Parathyroid adenoma (tissue), 2 donors: ENCODE results near the gene IL6.

Experiments used
- H2AFZ ChIP-seq: fragments of 300-600 bp; sonication (generic); one replicate; pipeline ENCODE4 v1.7.0; 2017; ENCODE audit warnings: antibody characterized with exemption, mild to moderate bottlenecking
- H3K27ac ChIP-seq: fragments of 300-600 bp; sonication (generic); one replicate; pipeline ENCODE4 v1.7.0; 2017
- H3K27me3 ChIP-seq: fragments of 300-600 bp; sonication (generic); one replicate; pipeline ENCODE4 v1.7.0; 2017; ENCODE audit warnings: low read length; ENCODE audit not compliant: control insufficient read depth, insufficient read depth
- H3K36me3 ChIP-seq: fragments of 300-600 bp; sonication (generic); one replicate; pipeline ENCODE4 v1.7.0; 2017; ENCODE audit warnings: low read length; ENCODE audit not compliant: control insufficient read depth, insufficient read depth
- H3K4me1 ChIP-seq: fragments of 300-600 bp; sonication (generic); one replicate; pipeline ENCODE4 v1.7.0; 2017; ENCODE audit warnings: control low read depth
- H3K4me2 ChIP-seq: fragments of 300-600 bp; sonication (generic); one replicate; pipeline ENCODE4 v1.7.0; 2017; ENCODE audit warnings: low read length
- H3K4me3 ChIP-seq: fragments of 300-600 bp; sonication (generic); one replicate; pipeline ENCODE4 v1.7.0; 2017; ENCODE audit warnings: low read depth, low read length
- H3K79me2 ChIP-seq: fragments of 300-600 bp; sonication (generic); one replicate; pipeline ENCODE4 v1.7.0; 2017; ENCODE audit warnings: control low read depth
- H3K9ac ChIP-seq: fragments of 300-600 bp; sonication (generic); one replicate; pipeline ENCODE4 v1.7.0; 2017; ENCODE audit warnings: mild to moderate bottlenecking
- H3K9me3 ChIP-seq: fragments of 300-600 bp; sonication (generic); one replicate; pipeline ENCODE4 v1.7.0; 2017; ENCODE audit warnings: low read length; ENCODE audit not compliant: control insufficient read depth
- TF ChIP-seq, protein P1 (sequence below): fragments of 300-600 bp; sonication (generic); IDR thresholded peaks from one replicate; pipeline ENCODE4 v1.7.0; 2017; ENCODE audit warnings: antibody characterized with exemption, mild to moderate bottlenecking
- donor health status: primary hyperparathyroidism.

The IL6 gene

DNA sequence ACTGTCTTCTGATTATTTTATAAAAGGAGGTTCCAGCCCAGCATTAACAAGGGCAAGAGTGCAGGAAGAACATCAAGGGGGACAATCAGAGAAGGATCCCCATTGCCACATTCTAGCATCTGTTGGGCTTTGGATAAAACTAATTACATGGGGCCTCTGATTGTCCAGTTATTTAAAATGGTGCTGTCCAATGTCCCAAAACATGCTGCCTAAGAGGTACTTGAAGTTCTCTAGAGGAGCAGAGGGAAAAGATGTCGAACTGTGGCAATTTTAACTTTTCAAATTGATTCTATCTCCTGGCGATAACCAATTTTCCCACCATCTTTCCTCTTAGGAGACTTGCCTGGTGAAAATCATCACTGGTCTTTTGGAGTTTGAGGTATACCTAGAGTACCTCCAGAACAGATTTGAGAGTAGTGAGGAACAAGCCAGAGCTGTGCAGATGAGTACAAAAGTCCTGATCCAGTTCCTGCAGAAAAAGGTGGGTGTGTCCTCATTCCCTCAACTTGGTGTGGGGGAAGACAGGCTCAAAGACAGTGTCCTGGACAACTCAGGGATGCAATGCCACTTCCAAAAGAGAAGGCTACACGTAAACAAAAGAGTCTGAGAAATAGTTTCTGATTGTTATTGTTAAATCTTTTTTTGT is 2.3 kb downstream of the IL6 start:
- TF ChIP-seq, protein P1, sequence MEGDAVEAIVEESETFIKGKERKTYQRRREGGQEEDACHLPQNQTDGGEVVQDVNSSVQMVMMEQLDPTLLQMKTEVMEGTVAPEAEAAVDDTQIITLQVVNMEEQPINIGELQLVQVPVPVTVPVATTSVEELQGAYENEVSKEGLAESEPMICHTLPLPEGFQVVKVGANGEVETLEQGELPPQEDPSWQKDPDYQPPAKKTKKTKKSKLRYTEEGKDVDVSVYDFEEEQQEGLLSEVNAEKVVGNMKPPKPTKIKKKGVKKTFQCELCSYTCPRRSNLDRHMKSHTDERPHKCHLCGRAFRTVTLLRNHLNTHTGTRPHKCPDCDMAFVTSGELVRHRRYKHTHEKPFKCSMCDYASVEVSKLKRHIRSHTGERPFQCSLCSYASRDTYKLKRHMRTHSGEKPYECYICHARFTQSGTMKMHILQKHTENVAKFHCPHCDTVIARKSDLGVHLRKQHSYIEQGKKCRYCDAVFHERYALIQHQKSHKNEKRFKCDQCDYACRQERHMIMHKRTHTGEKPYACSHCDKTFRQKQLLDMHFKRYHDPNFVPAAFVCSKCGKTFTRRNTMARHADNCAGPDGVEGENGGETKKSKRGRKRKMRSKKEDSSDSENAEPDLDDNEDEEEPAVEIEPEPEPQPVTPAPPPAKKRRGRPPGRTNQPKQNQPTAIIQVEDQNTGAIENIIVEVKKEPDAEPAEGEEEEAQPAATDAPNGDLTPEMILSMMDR: no peak
- Histone ChIP-seq H3K4me2 (no peak overlapping the region), H3K4me1 (no peaks in the 10 kb centered on the region), H3K27ac (no peak overlapping the region), H3K9me3 (no peaks in the 10 kb centered on the region), H3K9ac (no peak overlapping the region), H3K79me2 (no peaks in the 10 kb centered on the region), H3K36me3 (no peaks in the 10 kb centered on the region), H3K4me3 (no peak overlapping the region), H2AFZ (no peak overlapping the region), H3K27me3 (no peaks in the 10 kb centered on the region)

DNA sequence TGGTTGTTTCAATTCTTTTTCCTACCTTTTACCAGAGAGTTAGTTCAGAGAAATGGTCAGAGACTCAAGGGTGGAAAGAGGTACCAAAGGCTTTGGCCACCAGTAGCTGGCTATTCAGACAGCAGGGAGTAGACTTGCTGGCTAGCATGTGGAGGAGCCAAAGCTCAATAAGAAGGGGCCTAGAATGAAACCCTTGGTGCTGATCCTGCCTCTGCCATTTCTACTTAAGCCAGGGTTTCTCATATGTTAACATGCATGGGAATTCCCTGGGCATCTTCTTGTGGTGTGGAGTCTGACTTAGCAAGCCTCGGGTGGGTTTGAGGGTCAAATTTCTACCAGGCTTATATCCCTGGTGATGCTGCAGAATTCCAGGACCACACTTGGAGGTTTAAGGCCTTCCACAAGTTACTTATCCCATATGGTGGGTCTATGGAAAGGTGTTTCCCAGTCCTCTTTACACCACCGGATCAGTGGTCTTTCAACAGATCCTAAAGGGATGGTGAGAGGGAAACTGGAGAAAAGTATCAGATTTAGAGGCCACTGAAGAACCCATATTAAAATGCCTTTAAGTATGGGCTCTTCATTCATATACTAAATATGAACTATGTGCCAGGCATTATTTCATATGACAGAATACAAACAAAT is 3.2 kb downstream of the IL6 start:
- Histone ChIP-seq H3K36me3 (no peaks in the 10 kb centered on the region), H3K9ac (no peak overlapping the region), H3K4me2 (no peak overlapping the region), H3K9me3 (no peaks in the 10 kb centered on the region), H3K4me3 (no peak overlapping the region), H3K27ac (no peak overlapping the region), H3K79me2 (no peaks in the 10 kb centered on the region), H3K27me3 (no peaks in the 10 kb centered on the region), H2AFZ (no peak overlapping the region), H3K4me1 (no peaks in the 10 kb centered on the region)
- TF ChIP-seq, protein P1: no peak

DNA sequence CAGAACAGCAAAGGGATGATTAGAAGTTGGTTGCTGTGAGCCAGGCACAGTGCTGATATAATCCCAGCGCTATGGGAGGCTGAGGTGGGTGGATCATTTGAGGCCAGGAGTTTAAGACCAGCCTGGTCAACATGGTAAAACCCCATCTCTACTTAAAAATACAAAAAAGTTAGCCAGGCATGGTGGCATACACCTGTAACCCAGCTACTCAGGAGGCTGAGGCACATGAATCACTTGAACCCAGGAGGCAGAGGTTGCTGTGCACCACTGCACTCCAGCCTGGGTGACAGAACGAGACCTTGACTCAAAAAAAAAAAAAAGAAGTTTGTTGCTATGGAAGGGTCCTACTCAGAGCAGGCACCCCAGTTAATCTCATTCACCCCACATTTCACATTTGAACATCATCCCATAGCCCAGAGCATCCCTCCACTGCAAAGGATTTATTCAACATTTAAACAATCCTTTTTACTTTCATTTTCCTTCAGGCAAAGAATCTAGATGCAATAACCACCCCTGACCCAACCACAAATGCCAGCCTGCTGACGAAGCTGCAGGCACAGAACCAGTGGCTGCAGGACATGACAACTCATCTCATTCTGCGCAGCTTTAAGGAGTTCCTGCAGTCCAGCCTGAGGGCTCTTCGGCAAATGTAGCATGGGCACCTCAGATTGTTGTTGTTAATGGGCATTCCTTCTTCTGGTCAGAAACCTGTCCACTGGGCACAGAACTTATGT is 4.1 kb downstream of the IL6 start:
- H3K27me3 ChIP-seq: no peaks in the 10 kb centered on the region
- H3K4me1 ChIP-seq: no peaks in the 10 kb centered on the region
- H3K9ac ChIP-seq: no peak overlapping the region
- H3K4me2 ChIP-seq: no peak overlapping the region
- no peak overlapping the region for H3K4me3 ChIP-seq
- H3K27ac ChIP-seq: no peak overlapping the region
- no peak overlapping the region for H2AFZ ChIP-seq
- H3K79me2 ChIP-seq: no peaks in the 10 kb centered on the region
- TF ChIP-seq, protein P1: no peak
- no peaks in the 10 kb centered on the region for H3K36me3 ChIP-seq
- no peaks in the 10 kb centered on the region for H3K9me3 ChIP-seq

DNA sequence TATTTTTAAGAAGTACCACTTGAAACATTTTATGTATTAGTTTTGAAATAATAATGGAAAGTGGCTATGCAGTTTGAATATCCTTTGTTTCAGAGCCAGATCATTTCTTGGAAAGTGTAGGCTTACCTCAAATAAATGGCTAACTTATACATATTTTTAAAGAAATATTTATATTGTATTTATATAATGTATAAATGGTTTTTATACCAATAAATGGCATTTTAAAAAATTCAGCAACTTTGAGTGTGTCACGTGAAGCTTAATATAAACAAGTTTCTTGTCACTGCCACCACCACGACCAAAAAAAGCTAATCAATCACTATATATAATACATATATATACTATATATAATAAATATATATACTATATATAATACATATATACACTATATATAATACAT is 4.8 kb downstream of the IL6 start:
- H3K36me3 ChIP-seq: no peaks in the 10 kb centered on the region
- no peaks in the 10 kb centered on the region for H3K9me3 ChIP-seq
- no peak overlapping the region for H3K27ac ChIP-seq
- no peak overlapping the region for H3K4me2 ChIP-seq
- TF ChIP-seq, protein P1: no peak
- H3K4me3 ChIP-seq: no peak overlapping the region
- H3K79me2 ChIP-seq: no peaks in the 10 kb centered on the region
- H3K27me3 ChIP-seq: no peaks in the 10 kb centered on the region
- no peak overlapping the region for H3K9ac ChIP-seq
- no peak overlapping the region for H2AFZ ChIP-seq
- H3K4me1 ChIP-seq: no peaks in the 10 kb centered on the region
